Keratinocyte (primary cell): Measurements from ENCODE around the gene ABHD17B. TPM values are rescaled to one million over a fixed set of nuclear protein-coding genes. Genes with fewer than 3 reads are reported as not detected.

Source experiments
- DNase-seq: peaks from one replicate; pipeline ENCODE4 v3.0.0-alpha.2; 2011; ENCODE audit warnings: low read depth, missing footprints, low spot score
- FAIRE-seq: peaks from 2 replicates; lab custom pipeline; 2011; peaks lifted over from hg19 to GRCh38; lab: Jason Lieb, UNC
- H2AFZ ChIP-seq: 2 replicates; pipeline ENCODE4 v1.6.0; 2012; ENCODE audit warnings: low read length, control low read depth, inconsistent platforms; ENCODE audit not compliant: control insufficient read depth
- H3K27ac ChIP-seq: 2 replicates; pipeline ENCODE4 v1.5.1; 2011; ENCODE audit warnings: low read length; ENCODE audit not compliant: control insufficient read depth, insufficient read depth
- H3K27me3 ChIP-seq: 3 replicates; pipeline ENCODE4 v1.6.0; 2011; ENCODE audit warnings: low read length; ENCODE audit not compliant: control insufficient read depth, insufficient read depth; ENCODE audit errors: extremely low read depth
- H3K36me3 ChIP-seq, 2 experiments: 2 replicates in 1 of 2; 3 replicates in 1 of 2; pipeline ENCODE4 v1.5.1; 2011; ENCODE audit warnings: low read length in 2 of 2, mild to moderate bottlenecking in 1 of 2; ENCODE audit not compliant: control insufficient read depth in 2 of 2, insufficient read depth in 2 of 2; ENCODE audit errors: extremely low read depth in 1 of 2
- H3K4me1 ChIP-seq: 3 replicates; pipeline ENCODE4 v1.5.1; 2011; ENCODE audit warnings: low read length; ENCODE audit not compliant: control insufficient read depth, insufficient read depth; ENCODE audit errors: extremely low read depth
- H3K4me2 ChIP-seq: 3 replicates; pipeline ENCODE4 v1.6.0; 2011; ENCODE audit warnings: low read depth, low read length; ENCODE audit not compliant: control insufficient read depth, insufficient read depth; ENCODE audit errors: extremely low read depth
- H3K4me3 ChIP-seq, 3 experiments: fragments of 200-600 bp in 1 of 3; sonication (generic) in 1 of 3; 2 replicates in 2 of 3; 3 replicates in 1 of 3; pipeline ENCODE4 v1.5.1; 2011 to 2016; ENCODE audit warnings: low read length in 3 of 3, mild to moderate bottlenecking in 3 of 3, control low read depth in 2 of 3, inconsistent platforms in 1 of 3, low read depth in 1 of 3, mixed read lengths in 1 of 3, mixed run types in 1 of 3, moderate library complexity in 1 of 3; ENCODE audit not compliant: control insufficient read depth in 2 of 3, insufficient read depth in 2 of 3; ENCODE audit errors: extremely low read depth in 1 of 3
- H3K79me2 ChIP-seq: 2 replicates; pipeline ENCODE4 v1.6.0; 2012; ENCODE audit warnings: low read length; ENCODE audit not compliant: control insufficient read depth, insufficient read depth
- H3K9ac ChIP-seq: 3 replicates; pipeline ENCODE4 v1.6.0; 2011; ENCODE audit warnings: low read length; ENCODE audit not compliant: control insufficient read depth, insufficient read depth; ENCODE audit errors: extremely low read depth
- H3K9me1 ChIP-seq: 3 replicates; pipeline ENCODE4 v1.6.0; 2011; ENCODE audit warnings: low read length; ENCODE audit not compliant: control insufficient read depth, insufficient read depth; ENCODE audit errors: extremely low read depth
- H3K9me3 ChIP-seq: 2 replicates; pipeline ENCODE4 v1.5.1; 2012; ENCODE audit warnings: low read depth, low read length; ENCODE audit not compliant: control insufficient read depth
- H4K20me1 ChIP-seq: 3 replicates; pipeline ENCODE4 v1.6.0; 2011; ENCODE audit warnings: low read length; ENCODE audit not compliant: control insufficient read depth, insufficient read depth; ENCODE audit errors: extremely low read depth
- CTCF ChIP-seq, 3 experiments: IDR thresholded peaks in 1 of 3; conservative IDR thresholded peaks in 1 of 3; optimal IDR thresholded peaks in 1 of 3; 2 replicates in 2 of 3; 3 replicates in 1 of 3; pipeline versions ENCODE3 to v1.5.1; 2011; ENCODE audit warnings: low read length in 3 of 3, mild to moderate bottlenecking in 3 of 3, moderate library complexity in 2 of 3, control low read depth in 1 of 3, inconsistent platforms in 1 of 3; ENCODE audit not compliant: insufficient read depth in 2 of 3; ENCODE audit errors: extremely low read depth in 1 of 3
- EZH2 ChIP-seq: IDR thresholded peaks from one replicate; pipeline ENCODE4 v1.6.1; 2012; ENCODE audit warnings: inconsistent platforms, mild to moderate bottlenecking, low read length, moderate library complexity
- dilution Hi-C: fragments of 300-500 bp; cut with MboI; formaldehyde crosslinking; loops from one replicate; pipeline ENCODE4 v1.7.0; 2020; ENCODE audit warnings: low sequenced_read_pairs; ENCODE audit not compliant: extremely low pct_ligation_motif_present
- polyA plus RNA-seq, 5 experiments: library from polyadenylated mRNA; depleted of rRNA in 3 of 5; stranded (reverse) in 3 of 5; stranded (forward) in 1 of 5; unstranded in 1 of 5; fragments of >200 nt; gene quantifications; 1 replicate in 1 of 5; 2 replicates in 3 of 5; 3 replicates in 1 of 5; pipeline versions ENCODE4 v1.2.1 to v1.2.3, GENCODE V29; 2011 to 2012; ENCODE audit warnings: missing spikeins in 2 of 5, low read depth in 1 of 5, low replicate concordance in 1 of 5

Gene ABHD17B
- polyA plus RNA-seq, 1 donor (not counting 4 experiments of a cell fraction or from before 2014, with no cell fraction given): 16.3 TPM

DNA sequence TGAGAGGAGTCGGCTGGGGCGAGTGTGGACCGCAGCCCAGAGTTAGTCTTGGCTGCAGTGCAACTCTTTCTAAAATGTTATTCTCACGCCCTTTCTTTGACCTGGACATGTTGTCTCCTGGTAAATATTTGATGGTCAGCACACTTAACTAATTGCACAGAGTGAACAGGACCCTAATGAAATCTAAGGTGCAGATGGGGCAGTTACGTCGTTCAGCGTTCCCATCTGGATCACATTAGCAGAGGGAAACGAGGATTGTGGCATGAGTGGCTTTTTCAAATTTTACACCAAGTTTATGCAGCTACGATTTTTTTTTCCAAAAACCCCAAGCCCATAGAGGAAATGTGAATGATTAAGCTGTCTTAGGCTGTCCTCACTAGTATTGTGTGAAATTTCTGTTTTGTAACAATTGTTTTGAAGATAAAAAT lies 929 bp upstream of the ABHD17B start:
- no peak for TF ChIP-seq CTCF (optimal IDR thresholded peaks at IDR 0.05 in 1 of 3, IDR thresholded peaks at IDR 0.05 in 1 of 3, conservative IDR thresholded peaks at IDR 0.05 in 1 of 3; ENCODE audit: extremely low read depth in 1 of 3, insufficient read depth in 2 of 3, low read length in 3 of 3)
- TF ChIP-seq EZH2: no peak
- dilution Hi-C loops: no loop called here
- no peak for FAIRE-seq

GRCh38 chr9:71910650-71911060 lies 338 bp downstream of the ABHD17B start:
- H3K27me3 ChIP-seq: no peaks in the 10 kb centered on the region
- peak overlapping the region; percentile 97 for H2AFZ ChIP-seq
- DNase-seq (no peak), FAIRE-seq (no peak)
- peak overlapping the region; percentile 45 for H3K4me2 ChIP-seq
- H3K9ac ChIP-seq: peak overlapping the region; percentile 92
- no peaks in the 10 kb centered on the region for H3K9me3 ChIP-seq
- H3K9me1 ChIP-seq: no peaks in the 10 kb centered on the region
- H4K20me1 ChIP-seq: no peaks in the 10 kb centered on the region
- peaks cover 22% of the 10 kb centered on the region for H3K4me1 ChIP-seq
- H3K4me3 ChIP-seq: peak overlapping the region; percentile 92 to 97 (median 95)
- peak overlapping the region; percentile 80 for H3K27ac ChIP-seq
- peaks cover 94% of the 10 kb centered on the region for H3K79me2 ChIP-seq
- H3K36me3 ChIP-seq: peaks cover 0 to under 1% of the 10 kb centered on the region in 2 experiments
- TF ChIP-seq EZH2 (no peak), CTCF (optimal IDR thresholded peaks at IDR 0.05 in 1 of 3, IDR thresholded peaks at IDR 0.05 in 1 of 3, conservative IDR thresholded peaks at IDR 0.05 in 1 of 3; ENCODE audit: extremely low read depth in 1 of 3, insufficient read depth in 2 of 3, low read length in 3 of 3) (no peak)
- dilution Hi-C loops: no loop called here

More for the DNA sequence above, 929 bp upstream of the ABHD17B start:
- Histone ChIP-seq H3K4me1 (peaks cover 22% of the 10 kb centered on the region), H3K27me3 (no peaks in the 10 kb centered on the region), H2AFZ (peak overlapping the region; percentile 86), H3K4me3 (peak overlapping the region; percentile 88 to 95 (median 92)), H3K36me3 (no peaks in the 10 kb centered on the region), H4K20me1 (no peaks in the 10 kb centered on the region), H3K4me2 (peak overlapping the region; percentile 96), H3K9me3 (no peaks in the 10 kb centered on the region), H3K27ac (peak overlapping the region; percentile 84), H3K9ac (peak overlapping the region; percentile 92), H3K79me2 (peaks cover 94% of the 10 kb centered on the region), H3K9me1 (no peaks in the 10 kb centered on the region)
- DNase-seq: no peak
